ENCODE measurements around the gene ADSL. TPM values are rescaled to one million over a fixed set of nuclear protein-coding genes. Genes with fewer than 3 reads are reported as not detected.

Gene ADSL
- total and polyA plus RNA-seq, 9 of the 15 experiments (the other 6 are each of a cell fraction or from before 2014, with no cell fraction given): 112 to 322 (median 146) TPM

- no peak for TF ChIP-seq MTA2 (IDR thresholded peaks at IDR 0.05; ENCODE audit: low read depth)
Observed at GRCh38 chr22:40394607-40395006, 48.3 kb downstream of the ADSL start (continued).

GRCh38 chr22:40395607-40396006 is 49.3 kb downstream of the ADSL start:
- Histone ChIP-seq H3K9me3 (replicated peaks; ENCODE audit: control insufficient read depth, insufficient read depth, low read depth, low read length) (no peaks in the 10 kb centered on the region), H3K9ac (ENCODE audit: insufficient read depth in 1 of 2, low read depth in 2 of 2, low read length in 2 of 2) (no peak overlapping the region), H3K27me3 (ENCODE audit: control insufficient read depth in 2 of 2, insufficient read depth in 2 of 2, low read length in 2 of 2) (no peaks in the 10 kb centered on the region), H3K79me2 (ENCODE audit: control insufficient read depth, insufficient read depth, low read length) (no peaks in the 10 kb centered on the region; the same call in 2 of the 3 replicates), H3K4me1 (replicated peaks in 1 of 2; ENCODE audit: control insufficient read depth in 2 of 2, insufficient read depth in 2 of 2, low read length in 2 of 2) (peaks cover 4 to 6% of the 10 kb centered on the region in 2 experiments; a peak in 3 of 5 replicates), H3K4me2 (ENCODE audit: insufficient read depth, low read length) (no peak overlapping the region), H3K4me3 (no peak overlapping the region), H3K9me1 (ENCODE audit: control insufficient read depth, insufficient read depth, low read length) (peaks cover 3% of the 10 kb centered on the region), H4K20me1 (replicated peaks; ENCODE audit: control insufficient read depth, insufficient read depth, low read length) (no peaks in the 10 kb centered on the region), H3K27ac (ENCODE audit: extremely low read depth, low read depth, low read length) (no peak overlapping the region), H2AFZ (ENCODE audit: low read depth, low read length) (no peak overlapping the region), H3K36me3 (ENCODE audit: control insufficient read depth, insufficient read depth, low read length) (peaks cover 7% of the 10 kb centered on the region; the same call in 2 of the 3 replicates)
- no peak for FAIRE-seq
- ChIA-PET CTCF (ENCODE audit: low intra/inter-chr PET ratio) (no interaction called here), POLR2A (no interaction called here)
- no peak for TF ChIP-seq BACH1 (tag; IDR thresholded peaks at IDR 0.05)
- no peak for TF ChIP-seq CXXC5 (CRISPR knock-in tag; IDR thresholded peaks at IDR 0.05)
- no peak for TF ChIP-seq ZNF445 (CRISPR knock-in tag; IDR thresholded peaks at IDR 0.05; ENCODE audit: low read depth)
- no peak for TF ChIP-seq ZNF655 (CRISPR knock-in tag; IDR thresholded peaks at IDR 0.05)
- TF ChIP-seq, protein P1, sequence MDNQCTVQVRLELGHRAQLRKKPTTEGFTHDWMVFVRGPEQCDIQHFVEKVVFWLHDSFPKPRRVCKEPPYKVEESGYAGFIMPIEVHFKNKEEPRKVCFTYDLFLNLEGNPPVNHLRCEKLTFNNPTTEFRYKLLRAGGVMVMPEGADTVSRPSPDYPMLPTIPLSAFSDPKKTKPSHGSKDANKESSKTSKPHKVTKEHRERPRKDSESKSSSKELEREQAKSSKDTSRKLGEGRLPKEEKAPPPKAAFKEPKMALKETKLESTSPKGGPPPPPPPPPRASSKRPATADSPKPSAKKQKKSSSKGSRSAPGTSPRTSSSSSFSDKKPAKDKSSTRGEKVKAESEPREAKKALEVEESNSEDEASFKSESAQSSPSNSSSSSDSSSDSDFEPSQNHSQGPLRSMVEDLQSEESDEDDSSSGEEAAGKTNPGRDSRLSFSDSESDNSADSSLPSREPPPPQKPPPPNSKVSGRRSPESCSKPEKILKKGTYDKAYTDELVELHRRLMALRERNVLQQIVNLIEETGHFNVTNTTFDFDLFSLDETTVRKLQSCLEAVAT (IDR thresholded peaks at IDR 0.05): no peak
- no peak for TF ChIP-seq ZNF121 (CRISPR knock-in tag; conservative IDR thresholded peaks at IDR 0.05)
- TF ChIP-seq FOXP4 (CRISPR knock-in tag; IDR thresholded peaks at IDR 0.05; ENCODE audit: borderline replicate concordance): no peak
- TF ChIP-seq RFX1 (IDR thresholded peaks at IDR 0.05): no peak
- TF ChIP-seq SMAD2 (IDR thresholded peaks at IDR 0.05; ENCODE audit: low read depth, low read length): no peak
- no peak for TF ChIP-seq ZBTB17 (CRISPR knock-in tag; IDR thresholded peaks at IDR 0.05)
- TF ChIP-seq CBX3 (IDR thresholded peaks at IDR 0.05; ENCODE audit: borderline replicate concordance in 1 of 2, low read length in 2 of 2): no peak
- TF ChIP-seq BRF1 (IDR thresholded peaks at IDR 0.05; ENCODE audit: borderline replicate concordance, extremely low read depth, insufficient read length): no peak
- no peak for TF ChIP-seq ZNF175 (CRISPR knock-in tag; IDR thresholded peaks at IDR 0.05; ENCODE audit: low read depth)
- TF ChIP-seq ZNF124 (CRISPR knock-in tag; IDR thresholded peaks at IDR 0.05): no peak
- no peak for TF ChIP-seq MAFG (tag; conservative IDR thresholded peaks at IDR 0.05)
- no peak for TF ChIP-seq GABPB2 (CRISPR knock-in tag; conservative IDR thresholded peaks at IDR 0.05)
- no peak for TF ChIP-seq ZNF507 (tag; conservative IDR thresholded peaks at IDR 0.05)
- no peak for TF ChIP-seq NFIX (CRISPR knock-in tag; IDR thresholded peaks at IDR 0.05; ENCODE audit: low read depth)
- BruUV-seq (replicated peaks): no TSS peak
- in situ Hi-C loops (cut with MboI): no loop called here
- DNase-seq (ENCODE audit: extremely low read depth in 1 of 4, low spot score in 3 of 4): no peak
- 96% methylated on average over 6 of the region's 7 CpGs for WGBS (ENCODE audit: insufficient coverage, low coverage, missing lambda C conversion rate)
- intact Hi-C loops (cut with micrococcal nuclease): no loop called here
- ATAC-seq: no peak

Measured in K562 (cell line).